CD4-positive, alpha-beta T cell treated with Interleukin-12 subunit alpha and Interleukin-12 subunit beta, for 1 hour (primary cell): ENCODE results near the gene CCL2.

ENCODE experiments used
- DNase-seq: peaks from one replicate; pipeline ENCODE4 v3.0.0-alpha.2; 2020

CCL2 gene

GRCh38 chr17:34242587-34243363 lies 12.3 kb upstream of the CCL2 start:
- DNase-seq = no peak

GRCh38 chr17:34243364-34244320 lies 11.4 kb upstream of the CCL2 start:
- DNase-seq = no peak

- no peak for DNase-seq
Measured at GRCh38 chr17:34245351-34245905, 9.7 kb upstream of the CCL2 start.

- DNase-seq = no peak
Measured at GRCh38 chr17:34246446-34246845, 8.6 kb upstream of the CCL2 start.

- DNase-seq = no peak
Measured at GRCh38 chr17:34246881-34247280, 8.2 kb upstream of the CCL2 start.

GRCh38 chr17:34248511-34249024 lies 6.5 kb upstream of the CCL2 start:
- DNase-seq = no peak

GRCh38 chr17:34249061-34249460 lies 6.0 kb upstream of the CCL2 start:
- DNase-seq = no peak

GRCh38 chr17:34249478-34249877 lies 5.6 kb upstream of the CCL2 start:
- DNase-seq = no peak

GRCh38 chr17:34251186-34251585 lies 3.9 kb upstream of the CCL2 start:
- DNase-seq = no peak

GRCh38 chr17:34252095-34252443 lies 3.0 kb upstream of the CCL2 start:
- DNase-seq = no peak

- no peak for DNase-seq
Measured at GRCh38 chr17:34252444-34253138, 2.5 kb upstream of the CCL2 start.

GRCh38 chr17:34253139-34253525 lies 2.0 kb upstream of the CCL2 start:
- DNase-seq = no peak

GRCh38 chr17:34254146-34254545 lies 939 bp upstream of the CCL2 start:
- no peak for DNase-seq

GRCh38 chr17:34255381-34255732 lies 272 bp downstream of the CCL2 start:
- DNase-seq = no peak

GRCh38 chr17:34255841-34256240 lies 756 bp downstream of the CCL2 start:
- no peak for DNase-seq

- DNase-seq = no peak
Measured at GRCh38 chr17:34257299-34257985, 2.4 kb downstream of the CCL2 start.

GRCh38 chr17:34257986-34258326 lies 2.9 kb downstream of the CCL2 start:
- no peak for DNase-seq

- DNase-seq = no peak
Measured at GRCh38 chr17:34259146-34259545, 4.1 kb downstream of the CCL2 start.

GRCh38 chr17:34260861-34261260 lies 5.8 kb downstream of the CCL2 start:
- no peak for DNase-seq

GRCh38 chr17:34261568-34262337 lies 6.7 kb downstream of the CCL2 start:
- DNase-seq = no peak

GRCh38 chr17:34265711-34266110 lies 10.6 kb downstream of the CCL2 start:
- no peak for DNase-seq

- DNase-seq = no peak
Measured at GRCh38 chr17:34269969-34270368, 14.9 kb downstream of the CCL2 start, which contains the start of gene CCL7. TSS of gene CCL7 (plus strand) at chr17:34270221. CDS start at chr17:34270291, 70 bp downstream.
